Subcutaneous adipose tissue (tissue), 4 donors: ENCODE data around the gene EPHB3. TPM values are rescaled to one million over a fixed set of nuclear protein-coding genes. Genes with fewer than 3 reads are reported as not detected.

ENCODE experiments used
- CTCF ChIP-seq: fragments of 450-650 bp; IDR thresholded peaks from one replicate; pipeline ENCODE4 v1.5.1; 2016; ENCODE audit warnings: low read depth, mild to moderate bottlenecking, control low read depth, antibody characterized with exemption, moderate library complexity
- total RNA-seq, 4 donors: library from RNA; depleted of rRNA; stranded (reverse); fragments of >200 nt; gene quantifications; one replicate each; pipeline ENCODE4 v1.1.0, GENCODE V29; 2016

The EPHB3 gene
- total RNA-seq, 4 donors from 2014 or later, result 0.17 to 0.22 TPM; not detected in 2

- no peak for TF ChIP-seq CTCF
Observed at GRCh38 chr3:184583578-184584451, 22.2 kb downstream of the EPHB3 start.

- no peak for TF ChIP-seq CTCF
Observed at GRCh38 chr3:184584464-184584891, 22.9 kb downstream of the EPHB3 start.

- TF ChIP-seq CTCF, result no peak
Observed at GRCh38 chr3:184585545-184585944, 24.0 kb downstream of the EPHB3 start.

- no peak for TF ChIP-seq CTCF
Observed at GRCh38 chr3:184586851-184587250, 25.3 kb downstream of the EPHB3 start.

- no peak for TF ChIP-seq CTCF
Observed at GRCh38 chr3:184588776-184589175, 27.2 kb downstream of the EPHB3 start.

GRCh38 chr3:184590795-184591194 lies 29.2 kb downstream of the EPHB3 start:
- no peak for TF ChIP-seq CTCF

GRCh38 chr3:184591789-184592188 lies 30.2 kb downstream of the EPHB3 start:
- no peak for TF ChIP-seq CTCF
